H1 (cell line): ENCODE data around the gene SLC44A1. TPM values are rescaled to one million over a fixed set of nuclear protein-coding genes. Genes with fewer than 3 reads are reported as not detected.

ENCODE experiments used
- CTCF ChIA-PET: fragments of 300-600 bp; sonication (Branson Sonifier 250); formaldehyde crosslinking; loops from one replicate; lab custom pipeline; 2021; ENCODE audit not compliant: partially characterized antibody; lab: Charles Lee
- POLR2A ChIA-PET: fragments of 300-600 bp; sonication (Branson Sonifier 250); formaldehyde crosslinking; loops from one replicate; lab custom pipeline; 2021; ENCODE audit warnings: inconsistent platforms; ENCODE audit not compliant: partially characterized antibody; lab: Charles Lee
- DNase-seq, 2 experiments: peaks; one replicate each; pipeline versions ENCODE4 v3.0.0 to v3.0.0-alpha.2; 2010 to 2022; ENCODE audit warnings: low spot score in 2 of 2, low read depth in 1 of 2, mixed read lengths in 1 of 2
- FAIRE-seq: peaks from 2 replicates; lab custom pipeline; 2011; peaks lifted over from hg19 to GRCh38; lab: Jason Lieb, UNC
- H2AFZ ChIP-seq: 2 replicates; pipeline ENCODE4 v1.8.1; 2012; ENCODE audit warnings: low read length, inconsistent platforms
- H2AK5ac ChIP-seq: 2 replicates; pipeline ENCODE4 v1.6.1; 2013; ENCODE audit warnings: low read depth, low read length
- H2BK120ac ChIP-seq: replicated peaks from 2 replicates; pipeline ENCODE3; 2013; ENCODE audit warnings: low read depth, low read length, inconsistent platforms
- H2BK12ac ChIP-seq: 2 replicates; pipeline ENCODE4 v1.6.1; 2013; ENCODE audit warnings: low read depth, low read length
- H2BK15ac ChIP-seq: 2 replicates; pipeline ENCODE4 v1.6.1; 2013; ENCODE audit warnings: low read length
- H2BK20ac ChIP-seq: 2 replicates; pipeline ENCODE4 v1.6.1; 2013; ENCODE audit warnings: low read length
- H2BK5ac ChIP-seq: 2 replicates; pipeline ENCODE4 v1.6.1; 2013; ENCODE audit warnings: low read depth, low read length
- H3K14ac ChIP-seq: 2 replicates; pipeline ENCODE4 v1.6.1; 2013; ENCODE audit warnings: inconsistent platforms; ENCODE audit not compliant: insufficient read length
- H3K18ac ChIP-seq: 2 replicates; pipeline ENCODE4 v1.6.1; 2013; ENCODE audit warnings: low read length; ENCODE audit errors: extremely low read depth
- H3K23ac ChIP-seq: 2 replicates; pipeline ENCODE4 v1.6.1; 2013; ENCODE audit warnings: inconsistent platforms; ENCODE audit not compliant: insufficient read length
- H3K23me2 ChIP-seq: 2 replicates; pipeline ENCODE4 v1.6.1; 2013; ENCODE audit warnings: low read depth, low read length
- H3K27ac ChIP-seq: 2 replicates; pipeline ENCODE4 v1.6.1; 2011; ENCODE audit warnings: low read depth, low read length, inconsistent platforms
- H3K27me3 ChIP-seq, 4 experiments: replicated peaks in 1 of 4; 1 replicate in 1 of 4; 2 replicates in 3 of 4; pipeline versions ENCODE4 v1.6.1 to v1.8.1; 2011 to 2013; ENCODE audit warnings: low read length in 3 of 4, mild to moderate bottlenecking in 3 of 4, inconsistent platforms in 2 of 4, mixed read lengths in 2 of 4, moderate library complexity in 1 of 4; ENCODE audit not compliant: control insufficient read depth in 3 of 4, insufficient read depth in 3 of 4; ENCODE audit errors: extremely low read depth in 1 of 4
- H3K36me3 ChIP-seq, 4 experiments: 2 replicates each; pipeline versions ENCODE4 v1.6.1 to v1.8.1; 2011 to 2013; ENCODE audit warnings: mild to moderate bottlenecking in 4 of 4, low read length in 3 of 4, moderate library complexity in 2 of 4, control low read depth in 1 of 4, inconsistent platforms in 1 of 4; ENCODE audit not compliant: insufficient read depth in 4 of 4, control insufficient read depth in 2 of 4
- H3K4ac ChIP-seq: replicated peaks from 2 replicates; pipeline ENCODE3; 2013; ENCODE audit warnings: low read length, low read depth, mixed read lengths, inconsistent platforms; ENCODE audit not compliant: insufficient read length
- H3K4me1 ChIP-seq, 4 experiments: replicated peaks in 1 of 4; 1 replicate in 1 of 4; 2 replicates in 3 of 4; pipeline versions ENCODE4 v1.6.1 to v1.8.1; 2011 to 2013; ENCODE audit warnings: low read length in 3 of 4, inconsistent platforms in 2 of 4, mixed read lengths in 1 of 4; ENCODE audit not compliant: insufficient read depth in 4 of 4, control insufficient read depth in 3 of 4
- H3K4me2 ChIP-seq, 2 experiments: 2 replicates each; pipeline versions ENCODE4 v1.6.1 to v1.8.1; 2011 to 2013; ENCODE audit warnings: low read depth in 2 of 2, low read length in 2 of 2, control low read depth in 1 of 2, inconsistent platforms in 1 of 2, mild to moderate bottlenecking in 1 of 2; ENCODE audit not compliant: insufficient read depth in 1 of 2
- H3K4me3 ChIP-seq, 4 experiments: fragments of 200-600, 300-600 bp in 1 of 4; sonication (generic), shearing (Covaris generic), sonication (Bioruptor Twin) in 1 of 4; 2 replicates each; pipeline versions ENCODE4 v1.5.1 to v1.8.1; 2011 to 2016; ENCODE audit warnings: low read length in 4 of 4, low read depth in 3 of 4, control low read depth in 2 of 4, inconsistent platforms in 2 of 4, mild to moderate bottlenecking in 2 of 4, mixed read lengths in 1 of 4, moderate library complexity in 1 of 4; ENCODE audit not compliant: insufficient read depth in 2 of 4; ENCODE audit errors: extremely low read depth in 1 of 4
- H3K56ac ChIP-seq: replicated peaks from 2 replicates; pipeline ENCODE3; 2013; ENCODE audit warnings: low read depth, mild to moderate bottlenecking, mixed read lengths, low read length, inconsistent platforms; ENCODE audit not compliant: insufficient read length
- H3K79me1 ChIP-seq: 2 replicates; pipeline ENCODE4 v1.6.1; 2013; ENCODE audit warnings: low read depth, low read length, control low read depth
- H3K79me2 ChIP-seq, 2 experiments: 2 replicates each; pipeline versions ENCODE4 v1.6.1 to v1.8.1; 2012 to 2013; ENCODE audit warnings: low read length in 2 of 2, mild to moderate bottlenecking in 2 of 2, inconsistent platforms in 1 of 2; ENCODE audit not compliant: insufficient read depth in 2 of 2, control insufficient read depth in 1 of 2
- H3K9ac ChIP-seq, 4 experiments: replicated peaks in 1 of 4; 1 replicate in 1 of 4; 2 replicates in 3 of 4; pipeline versions ENCODE4 v1.6.1 to v1.8.1; 2011 to 2013; ENCODE audit warnings: low read depth in 3 of 4, low read length in 3 of 4, control low read depth in 2 of 4, mild to moderate bottlenecking in 2 of 4, moderate library complexity in 2 of 4, inconsistent platforms in 1 of 4; ENCODE audit errors: extremely low read depth in 1 of 4
- H3K9me3 ChIP-seq, 2 experiments: 2 replicates each; pipeline versions ENCODE4 v1.6.1 to v1.8.1; 2012 to 2013; ENCODE audit warnings: mild to moderate bottlenecking in 2 of 2, moderate library complexity in 2 of 2, control low read depth in 1 of 2, inconsistent platforms in 1 of 2, low read depth in 1 of 2, low read length in 1 of 2, mixed read lengths in 1 of 2; ENCODE audit not compliant: insufficient read depth in 2 of 2
- H4K20me1 ChIP-seq, 2 experiments: replicated peaks in 1 of 2; 2 replicates each; pipeline versions ENCODE3 to v1.8.1; 2011 to 2013; ENCODE audit warnings: inconsistent platforms in 2 of 2, low read length in 2 of 2, mild to moderate bottlenecking in 1 of 2; ENCODE audit not compliant: insufficient read depth in 2 of 2, control insufficient read depth in 1 of 2
- H4K5ac ChIP-seq: 2 replicates; pipeline ENCODE4 v1.6.1; 2013; ENCODE audit warnings: low read length, low read depth, mixed read lengths, inconsistent platforms; ENCODE audit not compliant: insufficient read length
- H4K8ac ChIP-seq: 2 replicates; pipeline ENCODE4 v1.8.0; 2013; ENCODE audit warnings: mild to moderate bottlenecking, moderate library complexity, low read length, inconsistent platforms; ENCODE audit not compliant: insufficient read depth; ENCODE audit errors: extremely low read depth
- H4K91ac ChIP-seq: replicated peaks from 2 replicates; pipeline ENCODE3; 2013; ENCODE audit warnings: low read length, mixed read lengths, inconsistent platforms; ENCODE audit not compliant: insufficient read length
- CHD2 ChIP-seq: IDR thresholded peaks from 2 replicates; pipeline ENCODE4 v1.6.1; 2012; ENCODE audit warnings: low read length, improper control_type of control experiment
- EZH2 ChIP-seq: fragments of 200-600 bp; sonication (generic); IDR thresholded peaks from 2 replicates; pipeline ENCODE4 v1.7.1; 2012; ENCODE audit warnings: low read depth, mild to moderate bottlenecking, moderate library complexity, low read length, inconsistent platforms; ENCODE audit not compliant: severe bottlenecking
- GABPA ChIP-seq: IDR thresholded peaks from 2 replicates; pipeline ENCODE4 v1.6.1; 2011; ENCODE audit warnings: mild to moderate bottlenecking, low read length, moderate library complexity, borderline replicate concordance; ENCODE audit not compliant: insufficient read depth
- HDAC2 ChIP-seq, 2 experiments: fragments of 300-600 bp in 1 of 2; sonication (generic) in 1 of 2; IDR thresholded peaks; 2 replicates each; pipeline ENCODE4 v1.6.1; 2011 to 2012; ENCODE audit warnings: low read depth in 2 of 2, low read length in 2 of 2, mild to moderate bottlenecking in 2 of 2, moderate library complexity in 2 of 2, borderline replicate concordance in 1 of 2, inconsistent platforms in 1 of 2
- KDM1A ChIP-seq: fragments of 200-600, 300-600 bp; sonication (generic); IDR thresholded peaks from 2 replicates; pipeline ENCODE4 v1.7.1; 2016; ENCODE audit warnings: mild to moderate bottlenecking, low read length, borderline replicate concordance
- POLR2A ChIP-seq, 2 experiments: IDR thresholded peaks; 1 replicate in 1 of 2; 2 replicates in 1 of 2; pipeline ENCODE4 v1.6.1; 2011; ENCODE audit warnings: low read depth in 2 of 2, low read length in 2 of 2, mild to moderate bottlenecking in 2 of 2; ENCODE audit errors: control extremely low read depth in 1 of 2
- SIX5 ChIP-seq: IDR thresholded peaks from 2 replicates; pipeline ENCODE4 v1.6.1; 2011; ENCODE audit warnings: mild to moderate bottlenecking, low read depth, low read length
- SP4 ChIP-seq: IDR thresholded peaks from 2 replicates; pipeline ENCODE4 v1.6.1; 2012; ENCODE audit warnings: low read length, inconsistent platforms
- USF2 ChIP-seq: IDR thresholded peaks from 2 replicates; pipeline ENCODE4 v1.6.1; 2011; ENCODE audit warnings: low read length, improper control_type of control experiment
- WGBS, 2 experiments: shearing (Covaris generic) in 1 of 2; methylation state at CpG; one replicate each; pipeline versions ENCODE4 v1.1.6 to v1.1.7; 2013 to 2015; ENCODE audit warnings: low lambda C conversion rate in 2 of 2, mixed read lengths in 2 of 2, inconsistent platforms in 1 of 2, low coverage in 1 of 2, missing lambda C conversion rate in 1 of 2; ENCODE audit not compliant: insufficient replicate concordance in 2 of 2, insufficient coverage in 1 of 2, insufficient read length in 1 of 2; ENCODE audit errors: extremely low coverage in 1 of 2, missing lambda C conversion rate in 1 of 2; 5-methylcytosine and 5-hydroxymethylcytosine counted together
- polyA plus RNA-seq, 7 experiments: library from polyadenylated mRNA; depleted of rRNA in 3 of 7; stranded (reverse) in 5 of 7; unstranded in 2 of 7; fragments of >200 nt in 5 of 7; fragments of 200-250 nt in 2 of 7; gene quantifications; 1 replicate in 5 of 7; 2 replicates in 1 of 7; 4 replicates in 1 of 7; pipeline versions ENCODE4 v1.2.1 to v1.2.3, GENCODE V29; 2011 to 2013; ENCODE audit warnings: missing spikeins in 2 of 7, mixed read lengths in 2 of 7
- total RNA-seq: library from RNA; stranded (reverse); fragmentation: NEBNext Ultra II Directional; extraction: Animal tissue kit (Norgen Biotek cat#: 25700); gene quantifications from 2 replicates; pipeline ENCODE4 v1.2.1, GENCODE V29; 2021
- TF ChIP-seq, protein P1 (sequence below): IDR thresholded peaks from 2 replicates; pipeline ENCODE4 v1.6.1; 2012; ENCODE audit warnings: inconsistent platforms

SLC44A1 gene
- total and polyA plus RNA-seq, 2 of the 8 experiments (the other 6 are each of a cell fraction or from before 2014, with no cell fraction given): 30.5 to 71.2 TPM

- Histone ChIP-seq H3K18ac (no peak overlapping the region), H3K56ac (no peak overlapping the region), H2BK15ac (no peak overlapping the region), H3K79me1 (peaks cover 5% of the 10 kb centered on the region; the same call in 1 of the 2 replicates), H2BK5ac (no peak overlapping the region), H2AFZ (no peak overlapping the region), H3K4ac (no peak overlapping the region), H3K27me3 (no peaks in the 10 kb centered on the region), H3K23me2 (no peaks in the 10 kb centered on the region), H3K4me1 (peaks cover 0 to 11% (median 3%) of the 10 kb centered on the region in 4 experiments; a peak in 3 of 7 replicates), H4K91ac (no peak overlapping the region), H2BK120ac (no peak overlapping the region), H3K9me3 (no peaks in the 10 kb centered on the region), H3K79me2 (peaks cover 0 to 88% of the 10 kb centered on the region in 2 experiments; a peak in 3 of 4 replicates), H3K27ac (no peak overlapping the region), H2AK5ac (no peak overlapping the region), H3K14ac (no peak overlapping the region), H3K23ac (no peak overlapping the region), H3K9ac (no peak overlapping the region), H3K4me3 (no peak overlapping the region), H4K5ac (no peak overlapping the region), H3K36me3 (no peaks in the 10 kb centered on the region), H2BK12ac (no peak overlapping the region), H4K8ac (no peak overlapping the region), H3K4me2 (no peak overlapping the region), H2BK20ac (no peak overlapping the region), H4K20me1 (no peaks in the 10 kb centered on the region)
- ChIA-PET CTCF (interaction anchor here (0.6 to 1.0 kb wide), 2 partner anchors 27 to 50 kb away, joined by 3 read pairs; no protein-coding TSS in a partner anchor), POLR2A (interaction anchor here (0.9 to 2.6 kb wide), 3 partner anchors 10 to 36 kb away, joined by 3 to 16 read pairs (median 3); partner anchors contain the start of gene SLC44A1)
- TF ChIP-seq KDM1A (no peak), GABPA (no peak), HDAC2 (IDR thresholded peaks at IDR 0.05; ENCODE audit: borderline replicate concordance in 1 of 2, low read depth in 2 of 2, low read length in 2 of 2) (no peak), SIX5 (no peak), USF2 (no peak), EZH2 (no peak), SP4 (no peak), POLR2A (IDR thresholded peaks at IDR 0.05; ENCODE audit: control extremely low read depth in 1 of 2, low read depth in 2 of 2, low read length in 2 of 2) (no peak), CHD2 (no peak)
- TF ChIP-seq, protein P1, sequence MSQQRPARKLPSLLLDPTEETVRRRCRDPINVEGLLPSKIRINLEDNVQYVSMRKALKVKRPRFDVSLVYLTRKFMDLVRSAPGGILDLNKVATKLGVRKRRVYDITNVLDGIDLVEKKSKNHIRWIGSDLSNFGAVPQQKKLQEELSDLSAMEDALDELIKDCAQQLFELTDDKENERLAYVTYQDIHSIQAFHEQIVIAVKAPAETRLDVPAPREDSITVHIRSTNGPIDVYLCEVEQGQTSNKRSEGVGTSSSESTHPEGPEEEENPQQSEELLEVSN: no peak
- DNase-seq (no peak), FAIRE-seq (no peak)
- 92% methylated on average over 4 of the region's 4 CpGs; no CpG with 5 or more reads in 1 of the 2 experiments for WGBS, 2 experiments
Measured at GRCh38 chr9:105281272-105281671, 36.8 kb downstream of the SLC44A1 start.
